Retinal pigment epithelial cell (primary cell): ENCODE results near the gene PTPRR.

Experiments used
- DNase-seq: peaks from one replicate; pipeline ENCODE4 v3.0.0-alpha.2; 2010; ENCODE audit warnings: low read depth
- H3K4me3 ChIP-seq: 2 replicates; pipeline ENCODE4 v1.5.1; 2011; ENCODE audit warnings: mild to moderate bottlenecking, low read length, control low read depth, moderate library complexity
- TF ChIP-seq, protein P1 (sequence below): conservative IDR thresholded peaks from 2 replicates; pipeline ENCODE4 v1.5.1; 2011; ENCODE audit warnings: low read depth, low read length, control low read depth, inconsistent platforms

The PTPRR gene, protein sequence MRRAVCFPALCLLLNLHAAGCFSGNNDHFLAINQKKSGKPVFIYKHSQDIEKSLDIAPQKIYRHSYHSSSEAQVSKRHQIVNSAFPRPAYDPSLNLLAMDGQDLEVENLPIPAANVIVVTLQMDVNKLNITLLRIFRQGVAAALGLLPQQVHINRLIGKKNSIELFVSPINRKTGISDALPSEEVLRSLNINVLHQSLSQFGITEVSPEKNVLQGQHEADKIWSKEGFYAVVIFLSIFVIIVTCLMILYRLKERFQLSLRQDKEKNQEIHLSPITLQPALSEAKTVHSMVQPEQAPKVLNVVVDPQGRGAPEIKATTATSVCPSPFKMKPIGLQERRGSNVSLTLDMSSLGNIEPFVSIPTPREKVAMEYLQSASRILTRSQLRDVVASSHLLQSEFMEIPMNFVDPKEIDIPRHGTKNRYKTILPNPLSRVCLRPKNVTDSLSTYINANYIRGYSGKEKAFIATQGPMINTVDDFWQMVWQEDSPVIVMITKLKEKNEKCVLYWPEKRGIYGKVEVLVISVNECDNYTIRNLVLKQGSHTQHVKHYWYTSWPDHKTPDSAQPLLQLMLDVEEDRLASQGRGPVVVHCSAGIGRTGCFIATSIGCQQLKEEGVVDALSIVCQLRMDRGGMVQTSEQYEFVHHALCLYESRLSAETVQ

DNA sequence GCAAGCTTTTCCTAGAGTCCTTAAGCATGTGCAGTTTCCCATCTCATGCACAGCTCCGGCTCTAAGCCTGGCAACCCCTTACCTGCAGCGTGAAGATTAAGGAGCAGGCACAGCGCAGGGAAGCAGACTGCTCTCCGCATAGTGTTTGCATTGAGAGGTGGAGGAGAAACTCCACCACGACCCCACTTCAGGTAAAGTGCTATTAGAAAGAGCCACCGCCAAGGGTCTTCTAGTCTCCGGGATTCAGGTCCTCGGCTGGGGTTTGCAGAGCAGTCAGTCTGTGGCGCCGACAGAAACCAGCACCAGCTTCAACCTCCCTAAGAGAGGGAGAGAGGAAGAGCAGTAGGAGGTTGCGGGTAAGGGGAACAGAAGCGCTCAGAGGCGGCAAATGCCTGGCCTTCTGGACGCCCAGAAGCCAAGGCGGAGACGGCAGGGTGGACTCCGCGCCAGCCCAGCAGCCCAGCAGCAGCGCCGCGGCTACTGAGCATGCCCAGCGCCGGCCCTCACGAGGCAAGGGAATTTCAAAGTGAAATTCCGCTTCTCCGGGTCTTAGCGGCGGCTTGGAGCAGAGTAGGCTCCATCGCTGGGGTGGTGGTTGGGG, at the start of gene PTPRR:
Gene PTPRR, minus strand, starts transcription at position 488 of the 601 bp plus-strand sequence. Its CDS starts 348 bp downstream, at position 140.
- no peak for DNase-seq
- TF ChIP-seq, protein P1, sequence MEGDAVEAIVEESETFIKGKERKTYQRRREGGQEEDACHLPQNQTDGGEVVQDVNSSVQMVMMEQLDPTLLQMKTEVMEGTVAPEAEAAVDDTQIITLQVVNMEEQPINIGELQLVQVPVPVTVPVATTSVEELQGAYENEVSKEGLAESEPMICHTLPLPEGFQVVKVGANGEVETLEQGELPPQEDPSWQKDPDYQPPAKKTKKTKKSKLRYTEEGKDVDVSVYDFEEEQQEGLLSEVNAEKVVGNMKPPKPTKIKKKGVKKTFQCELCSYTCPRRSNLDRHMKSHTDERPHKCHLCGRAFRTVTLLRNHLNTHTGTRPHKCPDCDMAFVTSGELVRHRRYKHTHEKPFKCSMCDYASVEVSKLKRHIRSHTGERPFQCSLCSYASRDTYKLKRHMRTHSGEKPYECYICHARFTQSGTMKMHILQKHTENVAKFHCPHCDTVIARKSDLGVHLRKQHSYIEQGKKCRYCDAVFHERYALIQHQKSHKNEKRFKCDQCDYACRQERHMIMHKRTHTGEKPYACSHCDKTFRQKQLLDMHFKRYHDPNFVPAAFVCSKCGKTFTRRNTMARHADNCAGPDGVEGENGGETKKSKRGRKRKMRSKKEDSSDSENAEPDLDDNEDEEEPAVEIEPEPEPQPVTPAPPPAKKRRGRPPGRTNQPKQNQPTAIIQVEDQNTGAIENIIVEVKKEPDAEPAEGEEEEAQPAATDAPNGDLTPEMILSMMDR, result no peak
- peak within 1 kb of the TSS; percentile 10 for H3K4me3 ChIP-seq

DNA sequence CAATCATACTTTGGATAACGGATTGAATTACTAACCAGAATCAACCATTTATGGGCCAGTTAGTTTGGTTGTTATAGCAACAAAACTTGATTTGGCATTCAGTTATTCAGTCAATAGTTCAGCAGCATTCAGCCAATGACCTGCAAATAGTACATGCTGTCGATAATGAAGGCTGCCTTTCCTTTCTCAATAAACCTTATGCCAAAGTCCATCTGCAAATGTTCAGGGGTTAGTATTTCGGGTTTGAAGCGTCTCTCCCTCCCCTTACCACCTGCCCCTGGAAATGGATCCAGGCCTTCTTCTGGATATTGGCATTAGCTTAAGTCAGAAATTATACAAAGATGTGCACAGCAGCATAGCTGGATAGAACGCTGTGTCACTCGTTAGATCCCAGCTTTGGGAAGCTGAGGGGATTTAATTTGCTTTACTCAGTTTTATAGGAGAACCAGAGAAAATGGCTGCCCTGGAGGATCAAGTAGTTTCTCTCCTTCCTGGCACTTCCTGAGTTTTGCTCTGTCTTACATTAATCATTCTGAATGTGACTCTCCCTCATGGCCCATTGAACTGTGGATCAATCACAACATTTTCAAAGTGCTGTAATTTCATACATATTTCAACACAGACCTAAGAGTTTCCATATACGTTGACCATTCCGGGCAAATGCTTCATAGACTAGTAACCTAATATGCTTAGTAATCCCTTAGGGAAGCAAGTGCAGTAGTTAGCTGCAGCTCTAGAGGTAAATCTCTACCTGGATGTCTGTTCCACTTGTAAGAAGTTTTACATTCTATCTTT, 46.7 kb upstream of the PTPRR start:
- H3K4me3 ChIP-seq, result no peak overlapping the region
- DNase-seq, result no peak
- TF ChIP-seq, protein P1, result no peak

- H3K4me3 ChIP-seq, result no peak overlapping the region
- DNase-seq, result no peak
- TF ChIP-seq, protein P1, result no peak
Observed at GRCh38 chr12:70966046-70966445, 45.5 kb upstream of the PTPRR start.

DNA sequence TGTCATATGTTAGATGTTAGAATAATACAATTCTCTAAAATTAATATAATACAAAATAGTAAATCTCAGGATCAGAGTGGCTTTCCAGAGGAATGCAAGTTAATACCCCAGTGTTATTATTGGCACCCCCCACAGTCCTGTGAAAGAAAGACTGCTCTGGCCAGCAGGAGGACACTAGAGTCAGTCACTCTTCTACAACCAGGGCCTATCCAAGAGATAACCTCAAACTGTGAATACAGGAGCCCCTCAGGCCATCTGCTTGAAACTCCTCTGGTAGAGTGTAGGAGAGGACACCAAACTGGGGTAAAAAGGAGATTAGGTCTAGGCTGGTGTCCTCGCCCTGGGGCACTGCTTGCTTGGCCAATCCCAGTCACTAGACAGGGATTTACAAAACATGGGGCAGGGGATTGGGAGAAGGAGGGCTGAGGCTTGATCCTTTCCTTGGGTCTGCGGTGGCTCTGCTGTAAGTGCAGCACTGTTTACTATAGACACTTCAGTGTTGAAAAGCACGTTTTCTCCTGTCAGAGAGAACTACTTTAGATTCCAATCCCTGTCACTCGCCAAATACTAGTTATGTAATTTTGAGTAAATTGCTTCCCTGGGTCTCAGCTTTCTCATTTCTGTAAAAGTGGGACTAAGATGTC, 44.5 kb upstream of the PTPRR start:
- TF ChIP-seq, protein P1, result no peak
- DNase-seq, result no peak
- H3K4me3 ChIP-seq, result no peak overlapping the region

GRCh38 chr12:70963081-70963660, 42.6 kb upstream of the PTPRR start:
- TF ChIP-seq, protein P1, result no peak
- no peak overlapping the region for H3K4me3 ChIP-seq
- DNase-seq, result no peak

DNA sequence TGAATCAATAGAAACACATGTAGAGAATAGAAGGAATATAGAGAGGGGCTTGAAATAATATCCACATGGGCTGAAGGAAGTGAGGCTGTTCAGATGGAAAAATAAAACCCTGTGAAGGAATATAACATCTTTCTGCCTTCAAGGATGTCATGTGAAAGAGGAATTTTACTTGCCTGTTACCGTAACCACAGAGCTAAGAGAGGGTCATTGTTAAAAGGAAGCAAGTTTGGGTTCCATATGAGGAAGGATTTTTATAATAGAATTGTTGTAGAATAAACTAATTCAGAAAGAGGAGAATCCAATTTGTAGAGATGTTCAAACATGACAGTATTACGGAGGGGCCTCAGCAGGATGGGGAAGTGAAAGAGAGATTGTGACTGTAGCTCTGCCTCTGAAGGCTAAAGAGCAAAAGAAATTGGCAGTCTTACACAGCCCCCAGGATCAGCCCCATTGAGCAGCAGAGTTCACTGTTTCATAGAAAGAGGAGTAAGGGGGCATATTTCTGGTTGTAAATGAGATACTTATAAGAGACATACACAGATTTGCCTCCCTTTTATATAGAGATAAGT, 41.8 kb upstream of the PTPRR start:
- DNase-seq, result no peak
- TF ChIP-seq, protein P1, result no peak
- no peak overlapping the region for H3K4me3 ChIP-seq
